ENCODE data around the gene EEF2K. TPM values are rescaled to one million over a fixed set of nuclear protein-coding genes. Genes with fewer than 3 reads are reported as not detected.
"Not testable (repeated sequence)": the region's sequence is repeated elsewhere in the genome, so short reads cannot be mapped to it uniquely, and the experiment has no call there.

The EEF2K gene
- total RNA-seq, 1 donor from 2014 or later = 22.5 TPM

- no peak overlapping the region for H3K27ac Mint-ChIP-seq
- H3K36me3 Mint-ChIP-seq = no peaks in the 10 kb centered on the region
- H3K9me3 Mint-ChIP-seq = no peaks in the 10 kb centered on the region
- H3K4me1 Mint-ChIP-seq (ENCODE audit: unreplicated experiment) = no peaks in the 10 kb centered on the region
- peaks cover 44% of the 10 kb centered on the region for H3K27me3 Mint-ChIP-seq
- TF ChIP-seq CTCF (conservative IDR thresholded peaks at IDR 0.05) = no peak
- DNase-seq (ENCODE audit: extremely low spot score, unreplicated experiment) = no peak
- H3K4me3 Mint-ChIP-seq = no peak overlapping the region
These were observed 41.6 kb upstream of the EEF2K start for GRCh38 chr16:22164482-22164881.

- no peak overlapping the region for H3K4me3 Mint-ChIP-seq
- H3K4me1 Mint-ChIP-seq (ENCODE audit: unreplicated experiment) = no peaks in the 10 kb centered on the region
- no peak overlapping the region for H3K27ac Mint-ChIP-seq
- peaks cover 32% of the 10 kb centered on the region for H3K27me3 Mint-ChIP-seq
- DNase-seq (ENCODE audit: extremely low spot score, unreplicated experiment) = no peak
- no peaks in the 10 kb centered on the region for H3K36me3 Mint-ChIP-seq
- H3K9me3 Mint-ChIP-seq = no peaks in the 10 kb centered on the region
- TF ChIP-seq CTCF (conservative IDR thresholded peaks at IDR 0.05) = no peak
These were observed 40.4 kb upstream of the EEF2K start for GRCh38 chr16:22165508-22166285.

GRCh38 chr16:22171953-22172352, 34.1 kb upstream of the EEF2K start:
- H3K9me3 Mint-ChIP-seq = no peaks in the 10 kb centered on the region
- TF ChIP-seq CTCF (conservative IDR thresholded peaks at IDR 0.05) = no peak
- no peaks in the 10 kb centered on the region for H3K4me1 Mint-ChIP-seq (ENCODE audit: unreplicated experiment)
- H3K27ac Mint-ChIP-seq = no peak overlapping the region
- no peaks in the 10 kb centered on the region for H3K27me3 Mint-ChIP-seq
- H3K4me3 Mint-ChIP-seq = no peak overlapping the region
- no peak for DNase-seq (ENCODE audit: extremely low spot score, unreplicated experiment)
- no peaks in the 10 kb centered on the region for H3K36me3 Mint-ChIP-seq

GRCh38 chr16:22172642-22173041, 33.4 kb upstream of the EEF2K start:
- H3K4me3 Mint-ChIP-seq; H3K9me3 Mint-ChIP-seq; H3K4me1 Mint-ChIP-seq (ENCODE audit: unreplicated experiment); H3K27me3 Mint-ChIP-seq; H3K36me3 Mint-ChIP-seq; H3K27ac Mint-ChIP-seq; DNase-seq (ENCODE audit: extremely low spot score, unreplicated experiment): not testable (repeated sequence)

GRCh38 chr16:22174642-22175041, 31.4 kb upstream of the EEF2K start:
- Mint-ChIP-seq H3K27me3 (peaks cover 2% of the 10 kb centered on the region), H3K36me3 (no peaks in the 10 kb centered on the region), H3K4me1 (ENCODE audit: unreplicated experiment) (no peaks in the 10 kb centered on the region), H3K27ac (no peak overlapping the region), H3K9me3 (no peaks in the 10 kb centered on the region), H3K4me3 (no peak overlapping the region)
- DNase-seq (ENCODE audit: extremely low spot score, unreplicated experiment) = no peak
- no peak for TF ChIP-seq CTCF (conservative IDR thresholded peaks at IDR 0.05)

GRCh38 chr16:22177968-22178930, 27.8 kb upstream of the EEF2K start:
- no peak for TF ChIP-seq CTCF (conservative IDR thresholded peaks at IDR 0.05)
- no peak overlapping the region for H3K4me3 Mint-ChIP-seq
- peaks cover 14% of the 10 kb centered on the region for H3K27me3 Mint-ChIP-seq
- no peak for DNase-seq (ENCODE audit: extremely low spot score, unreplicated experiment)
- H3K27ac Mint-ChIP-seq = no peak overlapping the region
- H3K4me1 Mint-ChIP-seq (ENCODE audit: unreplicated experiment) = no peaks in the 10 kb centered on the region
- no peaks in the 10 kb centered on the region for H3K9me3 Mint-ChIP-seq
- H3K36me3 Mint-ChIP-seq = no peaks in the 10 kb centered on the region
